SU-DHL-6 (cell line): ENCODE data around the gene ARHGEF28.

Experiments
- EZH2phosphoT487 ChIP-seq: fragments of 200-600 bp; sonication (generic), shearing (Covaris generic); conservative IDR thresholded peaks from 2 replicates; pipeline ENCODE4 v1.6.1; 2018; ENCODE audit warnings: mild to moderate bottlenecking, antibody characterized with exemption, low read length, moderate library complexity, mixed read lengths
- TF ChIP-seq, protein P1 (sequence below): fragments of 200-600 bp; sonication (generic); IDR thresholded peaks from one replicate; pipeline ENCODE4 v1.5.1; 2017; ENCODE audit warnings: antibody characterized with exemption, mild to moderate bottlenecking, low read length, moderate library complexity; ENCODE audit not compliant: insufficient read depth, poor library complexity, severe bottlenecking

DNA sequence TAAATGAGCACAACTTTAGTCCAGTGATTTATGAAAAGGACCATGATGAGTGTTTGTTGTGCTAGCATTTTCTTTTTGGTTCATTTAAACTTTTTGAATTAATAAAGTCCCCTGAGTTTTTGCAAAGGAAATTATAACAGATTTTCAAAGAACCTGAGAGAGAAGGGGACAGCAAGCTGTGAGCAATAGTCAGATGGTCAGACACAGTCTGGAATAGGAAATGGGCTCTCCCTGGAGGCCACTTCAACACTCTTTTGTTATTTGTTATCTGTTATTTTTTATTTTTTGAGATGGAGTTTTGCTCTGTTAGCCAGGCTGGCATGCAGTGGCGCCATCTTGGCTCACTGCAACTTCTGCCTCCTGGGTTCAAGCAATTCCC, 171.1 kb downstream of the ARHGEF28 start:
- TF ChIP-seq, protein P1, sequence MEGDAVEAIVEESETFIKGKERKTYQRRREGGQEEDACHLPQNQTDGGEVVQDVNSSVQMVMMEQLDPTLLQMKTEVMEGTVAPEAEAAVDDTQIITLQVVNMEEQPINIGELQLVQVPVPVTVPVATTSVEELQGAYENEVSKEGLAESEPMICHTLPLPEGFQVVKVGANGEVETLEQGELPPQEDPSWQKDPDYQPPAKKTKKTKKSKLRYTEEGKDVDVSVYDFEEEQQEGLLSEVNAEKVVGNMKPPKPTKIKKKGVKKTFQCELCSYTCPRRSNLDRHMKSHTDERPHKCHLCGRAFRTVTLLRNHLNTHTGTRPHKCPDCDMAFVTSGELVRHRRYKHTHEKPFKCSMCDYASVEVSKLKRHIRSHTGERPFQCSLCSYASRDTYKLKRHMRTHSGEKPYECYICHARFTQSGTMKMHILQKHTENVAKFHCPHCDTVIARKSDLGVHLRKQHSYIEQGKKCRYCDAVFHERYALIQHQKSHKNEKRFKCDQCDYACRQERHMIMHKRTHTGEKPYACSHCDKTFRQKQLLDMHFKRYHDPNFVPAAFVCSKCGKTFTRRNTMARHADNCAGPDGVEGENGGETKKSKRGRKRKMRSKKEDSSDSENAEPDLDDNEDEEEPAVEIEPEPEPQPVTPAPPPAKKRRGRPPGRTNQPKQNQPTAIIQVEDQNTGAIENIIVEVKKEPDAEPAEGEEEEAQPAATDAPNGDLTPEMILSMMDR, result no peak
- TF ChIP-seq EZH2phosphoT487, result no peak
